COLO829 (cell line): ENCODE measurements around the gene HOXA2.

Source experiments
- DNase-seq: peaks from one replicate; pipeline ENCODE4 v3.0.0; 2012; ENCODE audit warnings: low spot score

Gene HOXA2

DNA sequence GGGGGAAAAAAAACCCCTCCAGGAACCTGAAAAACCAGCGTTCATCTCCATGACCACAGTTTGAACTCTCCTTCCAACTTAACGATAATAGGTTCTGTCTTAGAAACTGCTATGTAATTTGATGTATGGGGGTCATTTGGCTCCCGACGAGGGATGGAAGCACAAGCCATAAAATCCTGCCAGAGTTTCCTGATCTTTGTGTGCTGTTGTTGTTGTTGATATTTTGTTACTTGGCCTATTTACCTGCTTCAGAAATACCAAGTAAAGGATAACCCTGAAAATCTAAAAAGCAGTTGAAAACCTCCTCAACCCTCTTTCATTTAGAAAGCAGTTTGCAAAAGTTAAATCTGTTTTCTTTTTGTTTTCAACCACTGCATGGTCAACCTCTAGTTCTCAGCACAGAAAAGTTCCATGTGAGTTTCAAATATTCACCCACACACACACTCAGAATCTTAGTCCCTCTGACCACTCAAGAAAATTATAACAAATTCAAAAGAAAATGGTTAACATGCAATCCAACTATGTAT, 9.3 kb upstream of the HOXA2 start:
- DNase-seq, result no peak

GRCh38 chr7:27111042-27111750, 8.7 kb upstream of the HOXA2 start:
- no peak for DNase-seq

GRCh38 chr7:27110186-27111031, 7.9 kb upstream of the HOXA2 start:
- no peak for DNase-seq

DNA sequence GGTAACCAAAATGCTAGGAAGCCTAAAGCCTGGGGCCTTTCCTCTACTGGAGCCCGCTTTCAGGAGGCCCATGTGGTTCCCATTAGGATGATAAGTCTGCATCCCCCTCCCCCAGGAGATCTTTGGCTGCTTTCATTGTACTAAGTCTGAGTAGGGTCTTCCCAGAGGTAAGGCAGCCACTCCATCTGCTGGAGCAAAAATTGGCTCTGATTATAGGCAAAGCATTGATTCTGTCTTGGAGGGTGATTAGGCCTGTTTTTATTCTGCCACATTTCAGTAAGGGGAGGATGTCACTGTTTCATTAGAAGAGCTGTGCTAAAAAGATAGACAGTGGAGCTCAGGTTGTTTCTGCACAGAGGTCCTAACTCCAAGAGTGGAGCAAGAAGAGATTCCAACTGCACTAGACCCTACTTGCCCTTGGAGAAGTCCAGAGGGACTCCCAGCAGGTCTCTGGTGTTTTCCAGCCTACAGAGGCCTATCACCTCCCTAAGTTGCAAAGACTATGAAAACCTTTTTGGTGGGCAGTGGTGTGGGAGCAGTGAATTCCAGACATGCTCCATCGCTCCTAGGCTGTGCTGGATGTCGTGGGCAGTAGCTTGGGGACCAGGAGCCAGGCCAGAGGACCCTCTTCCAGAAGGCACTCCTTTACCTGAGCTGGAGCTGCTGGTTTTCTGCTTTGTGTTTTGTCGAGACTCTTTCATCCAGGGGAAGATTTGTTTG, 7.1 kb upstream of the HOXA2 start:
- DNase-seq, result no peak

DNA sequence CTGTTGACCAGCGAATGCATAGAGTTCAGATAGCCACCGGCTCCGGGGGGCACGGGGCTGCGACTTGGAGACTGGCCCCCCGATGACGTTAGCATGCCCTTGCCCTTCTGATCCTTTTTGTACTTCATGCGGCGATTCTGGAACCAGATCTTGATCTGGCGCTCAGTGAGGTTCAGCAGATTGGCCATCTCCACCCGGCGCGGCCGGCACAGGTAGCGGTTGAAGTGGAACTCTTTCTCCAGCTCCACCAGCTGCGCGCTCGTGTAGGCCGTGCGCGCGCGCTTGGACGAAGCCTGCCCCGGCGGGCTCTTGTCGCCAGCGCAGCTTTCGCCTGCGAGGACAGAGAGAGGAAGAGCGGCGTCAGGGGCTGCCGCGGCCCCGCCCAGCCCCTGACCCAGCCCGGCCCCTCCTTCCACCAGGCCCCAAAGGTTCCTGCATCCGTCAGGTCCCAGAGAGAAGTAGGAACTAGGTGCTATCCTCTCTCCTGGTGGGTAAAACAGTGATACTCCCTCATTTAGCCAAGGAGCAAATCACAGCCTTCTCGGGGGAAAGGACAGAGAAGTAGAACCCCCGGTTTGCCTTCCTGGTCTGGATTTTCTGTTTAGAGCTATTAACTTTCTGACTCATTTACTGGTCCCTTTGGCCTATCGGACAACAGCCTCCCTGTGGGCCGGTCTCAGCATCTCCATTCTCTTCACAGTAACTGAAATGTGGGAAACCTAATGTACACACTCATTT, 6.1 kb upstream of the HOXA2 start:
- DNase-seq, result no peak

DNA sequence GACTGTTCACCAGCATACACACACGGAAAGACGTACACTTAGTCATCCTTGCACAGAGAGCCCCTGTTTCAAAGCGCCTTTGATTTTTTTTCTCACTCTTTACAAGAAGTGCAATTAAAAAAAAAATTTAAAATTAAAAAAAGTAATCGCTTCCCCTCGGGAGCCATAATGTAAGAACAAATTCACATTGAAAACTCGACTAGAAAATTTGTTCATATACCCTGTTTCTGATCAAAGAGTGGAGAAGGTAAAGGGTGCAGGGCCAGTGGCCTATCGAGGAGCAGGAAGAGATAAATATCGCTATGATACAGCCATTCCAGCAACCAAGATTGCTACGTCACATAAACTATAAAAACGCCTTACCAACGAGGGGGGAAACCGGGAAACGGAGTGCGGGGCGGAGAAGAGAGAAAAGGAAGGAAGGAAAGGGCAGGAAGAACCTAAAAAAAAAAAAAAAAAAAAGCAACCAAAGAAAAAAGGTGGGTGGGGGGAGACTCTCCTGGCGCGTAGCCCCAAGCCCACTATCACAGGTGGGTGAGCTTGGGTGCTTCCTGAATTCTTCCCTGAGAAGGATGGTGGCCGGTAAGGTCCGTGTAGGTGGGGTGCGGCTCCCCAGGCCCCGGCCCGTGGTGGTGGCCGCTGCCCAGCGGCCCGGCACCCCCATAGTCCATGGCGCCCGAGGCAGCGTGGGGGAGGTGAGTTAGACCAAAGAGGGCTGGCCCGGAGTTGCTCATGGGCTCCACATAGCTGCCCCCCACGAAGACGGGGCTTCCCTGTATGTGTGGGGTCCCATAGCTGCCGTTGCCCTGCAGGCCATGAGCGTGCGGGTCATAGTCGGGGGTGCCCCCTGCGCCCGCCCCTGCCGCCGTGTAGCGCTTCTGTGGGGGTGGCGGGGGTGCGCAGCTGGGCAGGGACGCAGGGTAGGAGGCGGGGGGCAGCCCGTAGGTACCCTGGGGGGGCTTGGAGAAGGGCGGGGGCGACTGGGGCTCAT, 5.2 kb upstream of the HOXA2 start:
- DNase-seq, result no peak

GRCh38 chr7:27106901-27107240, 4.4 kb upstream of the HOXA2 start:
- DNase-seq, result no peak

GRCh38 chr7:27106181-27106900, 3.9 kb upstream of the HOXA2 start:
- no peak for DNase-seq

DNA sequence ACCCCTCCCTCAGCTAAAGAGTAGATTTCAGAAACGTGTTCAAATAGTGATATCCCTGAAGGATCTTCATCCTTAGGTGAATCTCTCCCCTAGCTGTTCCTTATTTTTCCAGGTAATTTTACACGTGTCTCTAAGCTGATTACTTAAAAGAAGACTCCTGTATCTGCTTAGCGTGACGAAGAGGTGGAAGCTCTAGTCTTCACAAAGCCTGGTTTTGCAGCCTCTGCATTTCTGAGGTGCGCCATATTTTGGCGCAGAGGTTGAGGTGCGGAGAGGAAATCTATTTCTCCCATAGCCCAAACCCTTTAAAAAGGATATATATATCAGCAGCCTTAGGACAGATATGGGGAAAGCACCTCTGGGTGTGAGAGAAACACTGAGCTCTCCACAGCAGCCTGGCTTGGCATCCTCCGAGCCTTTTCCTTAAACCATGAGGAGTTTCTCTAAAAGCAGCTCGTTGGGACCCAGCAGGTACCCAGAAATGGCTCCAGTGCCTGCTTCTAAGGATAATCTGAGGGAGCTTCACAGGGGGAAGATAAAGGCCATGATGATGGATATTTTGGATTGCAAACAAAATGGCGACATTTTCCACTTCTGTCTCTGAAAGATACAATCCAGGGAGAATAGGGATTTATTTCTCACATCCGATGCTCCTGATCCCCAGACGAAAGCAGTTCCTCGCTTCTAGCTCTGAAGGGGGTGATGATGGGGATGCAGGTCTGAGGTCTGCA, 3.0 kb upstream of the HOXA2 start:
- no peak for DNase-seq

- no peak for DNase-seq
Observed at GRCh38 chr7:27104341-27105058, 2.0 kb upstream of the HOXA2 start.

DNA sequence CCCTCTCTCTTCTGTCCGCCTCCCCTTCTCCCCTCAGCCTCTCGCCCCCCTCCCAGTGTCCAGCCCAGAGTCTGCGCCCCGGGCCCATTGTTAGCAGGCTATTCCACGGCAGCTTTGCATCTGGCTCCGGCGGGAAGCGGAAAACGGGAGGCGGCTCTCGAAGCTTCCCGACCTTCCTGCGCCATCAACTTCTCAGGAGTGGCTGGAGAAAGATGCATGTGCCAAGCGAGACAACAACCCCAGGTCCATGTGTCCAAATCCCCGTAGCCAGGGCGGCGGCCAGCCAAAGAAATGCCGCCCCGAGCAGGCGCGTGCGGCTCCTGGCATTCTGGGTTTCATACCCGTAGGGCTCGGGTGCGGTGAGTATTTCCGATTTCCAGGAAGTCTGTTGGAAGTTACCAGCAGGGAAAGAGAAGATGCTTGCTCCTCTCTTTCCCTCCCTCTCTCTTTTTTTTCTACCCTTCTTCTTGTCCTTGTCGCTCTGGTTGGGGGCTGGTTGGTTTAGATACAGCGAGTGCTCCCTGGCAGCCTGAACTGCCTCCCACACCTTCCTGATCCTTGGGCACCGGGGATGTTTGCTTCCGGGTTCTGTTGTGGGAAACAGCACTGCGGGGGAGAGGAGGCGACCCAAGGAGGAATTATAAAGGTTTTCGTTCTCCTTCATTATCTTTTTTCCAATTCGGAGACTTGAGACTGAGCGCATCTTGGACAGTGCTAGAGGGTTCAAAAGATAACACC, 1.2 kb upstream of the HOXA2 start:
- DNase-seq, result no peak

DNA sequence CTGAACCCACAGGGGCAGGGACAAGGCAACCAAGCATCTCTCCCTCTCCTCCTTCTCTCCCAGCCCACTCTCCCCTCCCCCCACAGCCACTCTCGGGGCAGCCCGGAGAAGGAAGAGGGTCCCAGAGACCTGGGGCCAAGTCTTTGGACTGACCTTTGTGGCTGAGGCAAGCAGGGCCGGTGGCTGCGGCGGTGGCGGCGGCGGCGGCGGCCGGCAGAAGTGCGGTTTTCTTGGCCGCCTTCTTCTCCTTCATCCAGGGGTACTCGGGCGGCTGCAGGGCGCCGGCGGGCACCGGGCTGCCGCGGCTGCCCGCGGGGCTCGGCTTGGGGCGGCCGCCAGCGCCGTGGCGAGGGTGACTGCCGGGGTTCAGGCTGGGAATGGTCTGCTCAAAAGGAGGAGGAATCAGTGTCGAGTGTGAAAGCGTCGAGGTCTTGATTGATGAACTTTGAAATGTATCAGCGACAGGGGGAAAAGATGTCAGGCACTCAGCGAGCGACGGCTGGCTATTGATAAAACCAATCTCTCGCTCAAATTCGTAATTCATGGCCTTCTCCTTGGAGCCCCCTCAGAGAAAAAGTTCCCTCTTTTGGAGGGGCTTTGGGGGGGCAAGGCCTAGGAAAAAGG, 414 bp downstream of the HOXA2 start:
- no peak for DNase-seq

- no peak for DNase-seq
Observed at GRCh38 chr7:27101171-27101956, 1.1 kb downstream of the HOXA2 start.

- DNase-seq, result no peak
Observed at GRCh38 chr7:27100694-27101170, 1.8 kb downstream of the HOXA2 start.

DNA sequence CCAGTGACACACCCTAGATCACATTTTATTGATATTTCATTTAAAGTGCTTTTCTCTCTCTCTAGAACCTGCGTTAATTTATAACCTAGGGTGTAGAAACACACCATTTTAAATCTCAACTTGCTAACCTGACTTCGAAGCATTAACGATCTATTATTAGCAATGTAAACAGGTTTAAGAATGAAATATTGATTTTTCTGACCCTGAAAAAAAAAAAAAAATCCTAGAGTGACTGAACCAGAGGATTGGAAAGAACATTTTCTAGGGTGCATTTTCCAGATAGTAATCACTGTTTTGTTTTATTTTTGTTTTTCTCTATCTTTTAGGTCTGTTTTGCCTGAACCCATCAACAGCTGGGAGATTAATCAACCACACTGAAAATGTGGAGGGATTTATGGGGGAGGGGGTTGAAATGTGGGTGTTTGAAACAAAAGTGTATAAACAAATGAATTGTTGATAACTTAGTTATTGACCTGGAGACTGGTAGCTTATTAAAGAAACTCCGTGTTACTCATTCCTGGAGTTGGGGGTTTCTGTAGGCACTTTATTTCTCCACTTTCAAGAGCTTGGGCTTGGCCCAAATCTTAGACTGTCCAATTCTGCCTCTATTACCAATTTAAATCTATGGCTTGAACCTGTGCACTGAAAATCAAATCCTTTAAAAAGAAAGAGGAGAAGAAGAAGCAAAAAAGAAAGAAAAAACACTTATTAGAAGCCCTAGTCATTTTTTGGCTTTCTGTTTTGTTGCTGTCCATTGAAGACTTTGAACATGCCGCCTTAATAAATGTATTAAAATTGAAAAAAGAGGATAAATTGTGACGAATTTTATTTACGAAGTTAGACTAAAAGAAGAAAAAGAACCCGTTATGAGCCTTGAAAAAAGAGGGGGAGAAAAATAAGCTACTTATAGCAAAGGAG, 2.8 kb downstream of the HOXA2 start:
- no peak for DNase-seq
